HG03378 (cell line): ENCODE measurements around the gene EMC10.
"Not testable (repeated sequence)": the region's sequence is repeated elsewhere in the genome, so short reads cannot be mapped to it uniquely, and the experiment has no call there.

ENCODE experiments used
- ATAC-seq: cut with Tn5 transposase; IDR thresholded peaks from one replicate; pipeline ENCODE4 v1.9.1; 2021; ENCODE audit warnings: mild to moderate bottlenecking, moderate library complexity; ENCODE audit not compliant: unreplicated experiment

EMC10 gene

DNA sequence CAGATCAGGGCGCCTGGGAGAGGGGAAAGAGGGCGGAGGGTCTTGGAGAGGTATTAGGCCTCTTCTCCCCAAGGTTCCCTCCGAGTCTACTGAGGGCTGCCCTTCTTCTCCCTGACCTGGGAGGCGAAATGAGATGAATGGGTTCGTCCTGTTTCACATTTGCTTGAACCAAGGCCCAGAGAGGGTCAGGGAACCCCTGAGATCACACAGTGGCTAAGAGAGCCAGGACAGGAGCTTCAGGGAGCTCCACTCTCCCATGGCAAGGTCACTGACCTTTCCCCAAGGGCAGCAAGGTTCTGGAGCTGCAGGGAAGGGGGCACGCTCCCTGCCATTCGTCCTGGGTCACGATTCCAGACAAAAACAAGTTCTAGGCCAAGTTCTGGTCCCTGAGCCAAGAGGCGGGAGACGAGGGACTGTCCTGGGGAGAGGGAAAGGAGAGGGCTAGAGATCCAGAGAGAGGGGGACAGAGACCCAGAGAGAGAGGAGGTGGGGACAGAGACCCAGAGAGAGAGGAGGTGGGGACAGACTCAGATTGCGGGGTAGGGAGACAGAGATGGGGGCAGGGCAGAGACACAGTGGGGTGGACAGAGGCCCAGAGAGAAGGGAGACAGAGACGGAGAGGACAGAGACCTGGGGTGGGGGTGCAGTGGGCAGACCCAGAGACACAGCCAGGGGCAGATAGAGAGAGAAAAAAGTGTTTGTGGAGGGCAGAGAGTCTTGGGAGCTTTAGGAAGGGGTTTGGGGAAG, 36.9 kb downstream of the EMC10 start:
- no peak for ATAC-seq

DNA sequence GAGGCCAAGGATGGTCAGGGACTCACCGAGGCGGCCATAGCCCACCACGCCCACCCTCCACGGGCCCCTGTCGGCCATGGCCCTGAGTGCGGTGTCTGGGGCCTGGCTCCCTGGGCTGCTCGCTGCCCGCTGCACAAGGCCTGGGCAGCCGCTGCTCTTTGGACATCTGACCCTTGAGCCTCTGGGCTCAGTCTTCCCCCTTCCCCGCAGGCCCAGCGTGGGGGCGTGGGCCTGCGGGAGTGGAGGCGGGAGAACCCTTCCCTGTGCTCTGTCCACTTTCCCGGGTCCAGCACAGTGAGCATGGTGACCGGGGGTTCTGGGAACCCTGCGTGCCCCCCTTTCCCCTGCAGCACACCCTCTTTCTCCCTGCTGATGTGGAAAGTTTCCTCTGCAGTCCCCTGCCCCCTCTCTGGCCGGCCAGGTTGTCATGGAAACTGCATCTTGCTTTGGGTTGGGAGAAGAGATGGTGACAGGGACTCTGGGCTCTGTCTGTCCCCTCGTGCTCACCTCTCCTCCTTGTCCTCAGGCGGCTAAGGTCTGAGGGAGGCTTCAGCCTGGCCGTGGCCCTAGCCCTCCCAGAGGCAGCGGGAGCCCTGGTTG, 37.5 kb downstream of the EMC10 start, which contains the start of gene ASPDH:
TSS of gene ASPDH (minus strand) at position 168 of the 600 bp plus-strand sequence. CDS start at position 78, 90 bp downstream.
- no peak for ATAC-seq

DNA sequence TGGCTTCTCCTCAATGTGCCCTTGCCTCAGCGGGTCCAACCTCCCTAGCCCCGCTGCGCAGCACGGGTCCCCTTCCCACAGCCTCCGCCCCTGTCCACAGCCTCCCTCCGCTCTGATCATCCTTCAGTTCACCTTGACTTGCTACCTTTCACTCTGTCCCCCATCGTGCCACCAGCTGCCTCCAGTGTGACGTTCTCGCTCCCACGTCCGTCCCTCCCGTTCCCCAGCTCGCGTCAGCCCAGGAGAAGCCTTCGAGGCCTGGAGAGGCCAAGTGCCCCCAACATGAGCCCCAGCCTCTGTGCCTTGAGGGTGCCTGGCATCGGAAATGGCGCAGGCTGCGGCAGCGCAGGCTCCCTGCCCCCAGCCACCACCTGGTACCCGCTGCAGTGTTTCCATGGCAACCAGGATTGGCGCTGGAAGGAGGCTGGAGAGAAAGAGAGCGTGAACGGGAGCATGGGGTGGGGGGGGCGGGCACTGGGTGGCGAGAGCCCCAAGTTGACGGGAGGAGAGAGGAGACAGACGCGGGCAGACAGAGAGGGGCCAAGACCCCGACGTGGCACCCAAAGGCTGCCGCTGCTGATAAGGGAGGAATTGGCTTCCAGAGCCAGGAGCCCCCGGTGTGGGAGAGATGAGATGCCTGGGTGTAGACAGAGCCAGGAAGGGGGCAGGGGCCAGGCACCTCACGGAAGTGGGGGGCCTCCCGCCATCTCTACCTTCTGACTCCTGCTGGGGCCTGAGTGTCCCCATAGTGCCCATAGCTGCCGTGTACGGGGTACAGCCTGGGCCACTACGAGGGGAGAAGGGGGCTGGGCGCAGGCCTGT, 38.2 kb downstream of the EMC10 start:
- ATAC-seq: no peak

DNA sequence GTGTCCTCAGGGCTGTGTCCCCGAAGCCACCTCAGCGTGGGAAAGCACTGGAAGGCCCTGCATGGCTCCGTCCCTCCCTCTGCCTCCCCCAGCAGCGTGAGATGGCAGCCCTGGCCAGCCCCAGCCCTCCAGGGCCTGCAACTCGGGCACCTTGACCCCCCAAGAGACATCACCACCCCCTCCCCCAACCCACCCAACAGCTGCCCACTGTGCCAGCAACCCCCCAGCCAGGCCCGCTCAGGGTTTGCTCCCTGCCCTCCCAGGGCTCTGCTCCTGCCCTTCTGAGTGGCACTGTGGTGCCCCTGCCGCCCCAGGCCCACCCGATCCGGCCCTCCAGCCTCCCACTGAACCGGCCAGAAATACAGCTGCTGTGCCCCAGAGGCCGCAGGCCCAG, 38.9 kb downstream of the EMC10 start:
- ATAC-seq: no peak

DNA sequence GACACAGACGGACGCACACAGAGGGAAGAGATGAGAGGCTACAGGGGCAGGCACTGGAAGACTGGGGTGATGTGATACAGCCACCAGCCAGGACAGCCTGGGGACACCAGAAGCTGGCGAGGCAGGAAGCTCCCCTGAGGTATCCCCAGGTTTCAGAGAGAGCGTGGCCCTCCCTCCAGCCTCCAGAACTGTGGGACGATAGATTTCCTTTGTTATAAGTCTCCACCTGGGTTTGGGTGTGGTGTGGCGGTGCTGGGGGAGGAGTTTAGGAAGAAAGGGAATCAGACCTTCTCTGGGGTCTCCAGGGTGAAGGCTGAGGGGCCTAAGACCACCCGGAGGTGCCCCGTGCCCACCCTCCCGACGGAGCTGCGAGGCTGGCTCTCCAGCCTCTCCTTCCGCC, 40.1 kb downstream of the EMC10 start:
- no peak for ATAC-seq

DNA sequence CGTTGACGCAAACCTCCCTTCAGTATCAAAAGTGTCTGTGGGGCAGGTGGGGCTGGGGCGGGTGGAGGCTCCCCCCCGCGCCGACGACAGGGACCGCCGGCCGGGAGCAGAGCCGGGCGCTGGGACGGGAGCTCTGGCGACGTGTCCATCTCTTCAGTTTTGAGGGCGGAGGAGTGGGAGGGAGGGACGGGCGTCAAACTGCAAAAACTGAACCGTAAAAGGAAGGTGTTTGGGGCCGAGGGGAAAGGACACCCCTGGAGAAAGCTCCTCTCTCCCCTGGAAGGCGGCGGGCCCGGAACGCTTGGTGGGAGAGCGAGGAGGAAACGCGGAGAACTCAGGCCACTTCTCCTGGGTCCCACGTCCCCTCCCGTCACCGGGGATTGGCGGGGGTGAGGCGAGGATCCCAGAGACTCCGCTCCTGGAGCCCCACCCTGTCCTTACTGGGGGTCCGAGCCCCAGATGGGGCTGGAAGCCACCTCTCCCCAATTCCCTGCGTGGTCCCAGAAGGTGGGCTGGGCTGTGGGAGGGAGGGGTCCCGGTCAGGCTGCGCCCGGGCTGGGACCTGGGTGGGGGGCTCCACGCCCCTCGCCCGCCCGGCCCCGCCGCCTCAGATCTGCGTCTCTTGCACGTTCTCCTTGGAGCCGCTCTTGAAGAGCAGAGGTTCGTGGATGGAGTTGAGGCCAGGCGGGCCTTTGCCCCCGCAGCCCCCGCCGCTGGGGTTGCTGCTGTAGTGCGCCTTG, 40.8 kb downstream of the EMC10 start:
- ATAC-seq: no peak

DNA sequence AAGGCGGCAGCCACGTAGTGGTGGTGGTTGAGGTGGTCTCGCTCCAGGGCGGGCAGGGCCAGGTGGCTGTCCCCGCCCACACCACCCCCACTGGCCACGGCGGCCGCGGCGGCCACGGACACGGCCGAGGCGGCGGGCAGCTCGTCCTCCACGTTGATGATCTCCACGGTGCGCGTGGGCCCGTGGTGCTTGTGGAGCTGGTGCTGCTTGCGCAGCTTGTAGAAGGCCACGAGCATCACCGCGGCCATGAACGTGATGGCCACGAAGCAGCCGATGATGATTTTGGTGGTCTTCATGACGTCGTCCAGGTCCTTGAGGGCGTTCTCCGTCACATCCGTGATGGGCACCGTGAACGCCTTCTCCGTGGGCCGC, 41.4 kb downstream of the EMC10 start:
- no peak for ATAC-seq

DNA sequence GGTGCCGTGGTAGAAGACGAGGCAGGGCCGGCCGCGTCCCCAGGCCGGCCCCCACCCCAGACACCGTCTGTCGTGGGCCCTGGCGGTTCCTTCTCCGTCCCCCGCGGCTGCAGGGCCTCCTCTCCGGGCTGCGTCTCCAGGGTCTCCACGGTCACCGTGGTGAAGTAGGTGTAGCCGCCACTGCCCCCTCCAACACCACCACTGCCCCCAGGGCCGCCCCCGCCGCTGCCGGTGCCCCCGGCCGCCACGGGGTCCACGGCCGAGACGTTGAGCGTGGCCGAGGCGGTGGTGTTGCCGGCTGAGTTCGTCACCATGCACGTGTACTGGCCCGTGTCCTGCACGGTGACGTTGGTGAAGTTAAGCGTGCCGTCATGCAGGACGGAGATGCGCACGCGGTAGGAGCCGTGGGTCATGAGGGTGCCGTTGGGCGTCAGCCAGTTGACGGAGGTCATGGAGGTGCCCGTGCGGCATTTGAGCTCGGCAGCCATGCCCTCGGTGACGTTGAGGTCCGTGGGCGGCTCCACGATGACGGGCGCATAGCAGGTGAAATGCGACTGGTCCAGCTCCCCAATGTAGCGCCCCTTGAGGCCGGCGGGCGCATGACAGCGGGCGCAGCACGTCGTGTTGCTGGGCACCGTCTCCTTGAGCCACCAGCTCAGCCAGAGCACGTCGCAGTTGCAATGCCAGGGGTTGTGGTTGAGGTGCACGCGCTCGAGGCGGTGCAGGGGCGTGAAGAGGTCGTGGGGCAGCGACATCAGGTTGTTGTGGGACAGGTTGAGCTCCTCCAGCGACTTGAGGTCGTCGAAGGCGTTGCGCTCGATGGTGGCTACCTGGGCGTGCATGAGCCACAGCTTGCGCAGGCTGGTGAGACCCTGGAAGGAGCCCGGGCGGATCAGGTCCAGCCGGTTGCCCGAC, 42.0 kb downstream of the EMC10 start:
- no peak for ATAC-seq

DNA sequence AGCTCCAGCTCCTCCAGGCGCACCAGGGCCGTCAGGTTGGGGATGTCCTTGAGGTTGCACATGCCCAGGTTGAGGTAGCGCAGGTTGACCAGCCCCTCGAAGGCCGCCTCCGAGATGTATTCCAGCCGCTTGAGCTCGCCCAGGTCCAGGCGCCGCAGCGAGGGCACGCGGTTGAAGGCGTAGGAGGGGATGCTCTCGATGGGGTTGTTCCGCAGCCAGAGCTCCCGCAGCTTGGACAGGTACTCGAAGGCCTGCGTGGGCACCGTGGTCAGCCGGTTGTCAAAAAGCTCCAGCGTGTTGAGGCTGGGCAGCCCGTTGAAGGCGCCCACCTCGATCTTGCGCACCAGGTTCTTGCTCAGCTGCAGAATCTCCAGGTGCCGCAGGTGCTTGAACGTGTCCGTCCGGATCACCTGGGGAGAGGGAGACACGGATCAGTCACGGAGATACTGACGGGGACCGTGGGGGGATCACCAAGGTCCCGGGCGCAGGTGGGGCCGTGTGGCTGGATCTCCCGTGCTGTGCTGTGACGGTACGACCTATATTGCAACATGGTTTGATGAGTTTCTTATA, 42.8 kb downstream of the EMC10 start:
- no peak for ATAC-seq

DNA sequence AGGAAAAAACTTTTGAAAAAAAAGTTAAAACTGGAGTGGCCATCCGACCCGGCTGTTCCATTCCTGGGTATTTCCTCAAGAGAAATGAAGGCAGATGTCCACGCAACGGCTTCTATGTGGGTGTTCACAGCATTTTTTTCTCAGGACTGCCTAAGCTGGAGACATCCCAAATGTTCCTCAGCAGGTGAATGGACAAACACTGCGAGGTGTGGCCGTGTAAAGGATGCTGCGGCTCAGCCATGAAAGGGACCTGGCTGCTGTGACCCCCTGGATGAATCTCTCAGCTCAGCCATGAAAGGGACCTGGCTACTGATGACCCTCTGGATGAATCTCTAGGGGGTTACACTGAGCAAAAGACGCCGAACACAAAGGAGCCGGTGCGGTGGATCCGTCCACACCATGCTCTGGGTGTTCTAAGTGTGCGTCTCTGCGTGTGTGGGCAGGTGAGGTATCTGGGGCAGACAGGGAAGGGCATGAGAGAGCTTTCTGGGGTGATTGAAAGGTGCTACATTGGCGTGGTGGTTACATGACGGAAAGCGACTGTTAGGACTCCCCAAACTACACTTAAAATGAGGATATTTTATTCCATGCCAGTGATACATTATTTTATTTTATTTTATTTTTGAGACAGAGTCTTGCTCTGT, 44.6 kb downstream of the EMC10 start:
- ATAC-seq: no peak

DNA sequence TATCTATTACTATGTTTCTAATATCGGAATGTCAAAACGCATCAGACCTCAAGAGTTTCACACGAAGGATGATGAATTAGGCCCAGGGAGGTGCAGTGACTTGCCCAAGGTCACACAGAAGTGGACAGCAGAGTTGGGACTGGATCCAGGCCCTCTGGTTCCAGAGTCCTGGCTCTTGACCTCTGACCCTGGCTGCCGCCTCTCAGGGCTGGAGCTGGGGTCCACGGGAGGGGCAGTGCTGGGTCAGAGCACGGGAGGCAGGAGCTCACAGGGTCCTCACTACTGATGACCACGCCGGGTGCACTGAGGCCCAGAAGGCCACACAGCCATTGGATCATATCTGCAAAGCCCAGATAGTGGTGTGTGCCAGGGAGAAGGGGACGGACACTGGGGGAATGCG, 46.6 kb downstream of the EMC10 start:
- ATAC-seq: no peak

DNA sequence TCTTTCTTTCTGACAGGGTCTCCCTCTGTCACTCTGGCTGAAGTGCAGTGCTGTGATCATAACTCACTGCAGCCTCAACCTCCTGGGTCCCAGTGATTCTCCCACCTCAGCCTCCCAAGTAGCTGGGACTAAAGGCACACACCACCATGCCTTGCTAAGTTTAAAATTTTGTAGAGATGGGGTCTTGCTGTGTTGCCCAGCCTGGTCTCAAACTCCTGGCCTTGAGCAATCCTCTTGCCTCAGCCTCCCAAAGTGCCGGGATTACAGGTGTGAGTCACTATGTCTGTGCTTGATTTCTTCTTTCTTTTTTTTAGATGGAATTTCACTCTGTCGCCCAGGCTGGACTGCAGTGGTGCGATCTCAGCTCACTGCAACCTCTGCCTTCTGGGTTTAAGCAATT, 51.7 kb downstream of the EMC10 start:
- ATAC-seq: not testable (repeated sequence)

DNA sequence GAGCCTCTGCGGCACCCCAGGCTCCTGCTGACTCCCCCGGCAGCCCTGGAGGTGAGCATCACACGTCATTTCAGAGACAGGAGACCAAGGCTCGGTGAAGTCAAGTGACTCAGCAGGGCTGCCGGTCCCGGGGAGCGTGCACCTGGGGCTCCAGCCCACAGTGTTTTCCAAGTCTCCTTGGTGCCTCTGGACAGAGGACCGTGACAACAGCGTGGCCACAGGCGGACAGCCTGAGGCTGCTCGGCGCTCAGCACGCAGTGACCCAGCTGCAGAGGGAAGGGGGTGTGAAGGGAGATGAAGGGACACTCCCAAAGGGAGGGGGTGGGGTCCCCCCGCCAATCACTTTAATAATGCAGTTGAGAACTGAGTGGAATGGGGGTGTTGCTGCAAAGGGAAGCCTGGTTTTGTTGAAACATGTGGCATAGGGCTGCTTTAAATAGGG, 54.9 kb downstream of the EMC10 start:
- no peak for ATAC-seq

DNA sequence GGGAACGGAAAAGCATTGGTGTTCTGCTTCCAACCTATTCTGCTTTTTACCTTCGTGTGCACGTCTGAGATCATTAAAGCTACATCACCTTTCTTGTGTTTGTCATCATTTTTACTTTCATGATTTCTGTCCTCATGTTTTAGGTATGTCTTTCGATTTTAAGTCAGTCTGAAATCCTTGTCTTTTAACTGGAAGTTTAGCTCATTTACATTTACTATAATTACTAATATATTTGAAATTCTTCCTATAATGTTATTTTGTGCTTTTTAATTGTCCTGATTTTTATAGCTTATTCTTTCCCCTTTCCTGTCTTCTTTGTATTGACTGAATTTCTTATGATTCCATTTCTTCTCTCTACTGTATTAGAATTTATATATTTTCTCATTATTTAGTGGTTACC, 56.6 kb downstream of the EMC10 start:
- no peak for ATAC-seq

DNA sequence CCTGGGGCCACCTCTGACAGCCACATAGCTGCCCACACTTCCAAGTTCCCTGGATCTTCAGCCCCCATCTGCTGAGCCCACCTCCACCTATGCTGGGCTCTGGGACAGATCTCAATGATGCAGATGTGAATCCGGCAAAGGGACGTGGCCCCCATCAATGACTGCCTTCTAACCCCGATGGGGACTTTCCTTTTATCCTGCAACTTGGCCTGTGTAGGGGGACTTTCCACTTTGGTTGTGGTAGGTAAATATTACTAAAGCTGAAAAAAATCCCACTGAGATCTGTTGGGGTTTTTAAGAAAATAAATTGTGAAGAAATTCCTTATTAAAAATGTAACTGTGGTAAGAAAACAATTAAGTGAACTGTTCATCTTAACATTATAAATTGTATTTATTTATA, 58.2 kb downstream of the EMC10 start:
- ATAC-seq: no peak

DNA sequence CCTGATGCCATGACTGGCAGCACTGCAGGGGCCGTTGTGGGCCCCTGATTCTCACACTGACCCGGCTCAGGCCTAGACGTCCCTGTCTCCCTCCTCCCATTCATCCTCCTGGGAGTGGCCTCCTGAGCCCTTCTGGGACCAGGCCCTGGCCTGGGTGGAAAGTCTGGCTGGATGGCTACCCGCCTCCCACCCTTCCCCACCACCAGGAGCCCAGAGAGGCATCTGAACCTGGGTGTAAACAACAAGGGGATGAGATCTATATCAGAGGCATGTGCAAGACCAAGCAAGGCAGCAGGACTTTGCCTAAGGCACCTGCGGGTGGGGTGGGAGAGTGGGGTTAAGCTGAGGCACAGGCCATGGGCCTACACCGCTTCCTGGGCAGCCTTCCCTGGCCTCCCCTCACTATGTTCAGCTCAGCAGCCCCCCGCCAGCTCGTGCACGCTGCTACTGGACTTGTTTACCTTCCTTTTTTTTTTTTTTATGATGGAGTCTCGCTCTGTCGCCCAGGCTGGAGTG, 59.4 kb downstream of the EMC10 start:
- ATAC-seq: no peak

DNA sequence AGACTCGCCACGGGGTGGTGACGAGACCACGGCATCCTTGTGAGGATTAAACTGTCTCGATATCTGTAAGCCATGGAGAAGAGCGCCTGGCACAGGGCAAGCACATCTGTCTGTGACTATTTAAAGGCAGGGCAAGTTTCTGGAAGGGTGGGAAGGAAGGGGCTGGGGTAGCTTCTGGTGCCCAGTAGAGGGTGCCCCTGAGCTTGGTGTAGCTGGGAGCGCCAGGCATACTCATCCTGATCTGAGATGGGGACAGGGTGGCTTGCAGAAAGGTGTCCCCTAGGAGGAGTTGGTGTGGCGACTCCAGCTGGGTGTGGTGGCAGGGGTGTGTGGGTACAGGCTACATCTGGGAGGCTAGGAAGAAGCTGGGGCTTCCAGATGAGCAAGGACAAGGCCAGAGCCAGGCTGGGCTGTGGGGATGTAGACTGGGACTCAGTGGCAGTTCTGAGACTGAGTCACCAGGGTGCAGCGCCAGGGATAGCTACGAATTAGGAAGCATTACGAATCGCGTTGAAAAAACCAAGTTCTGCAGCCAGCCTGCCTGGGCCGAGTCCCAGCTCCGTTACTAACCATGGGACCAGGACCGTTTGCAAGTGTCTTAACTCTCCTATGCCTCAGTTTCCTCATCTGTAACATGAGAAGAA, 60.5 kb downstream of the EMC10 start:
- no peak for ATAC-seq

DNA sequence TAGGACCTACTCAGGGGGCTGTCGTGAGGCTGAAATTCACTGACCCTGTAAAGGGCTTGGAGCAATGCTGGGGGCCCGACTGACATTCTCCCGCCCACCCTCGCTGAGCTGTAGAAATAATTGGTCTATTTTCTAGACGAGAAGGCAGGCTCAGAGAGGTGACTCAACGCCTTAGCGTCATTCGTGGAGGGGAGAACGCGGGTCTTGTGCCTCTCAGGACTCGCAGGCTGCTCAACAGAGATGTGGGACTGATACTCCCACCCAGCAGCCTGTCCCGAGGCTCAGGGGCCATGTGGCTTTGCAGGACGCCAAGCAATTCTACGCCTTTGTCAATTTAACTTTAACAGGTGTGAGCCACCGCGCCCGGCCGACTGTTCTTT, 61.0 kb downstream of the EMC10 start:
- no peak for ATAC-seq
